Measurements from ENCODE around the gene LRRC31. TPM values are rescaled to one million over a fixed set of nuclear protein-coding genes. Genes with fewer than 3 reads are reported as not detected.

Gene LRRC31
- total RNA-seq, 1 donor from 2014 or later, result not detected

GRCh38 chr3:169879013-169879557, 9.3 kb upstream of the LRRC31 start:
- Mint-ChIP-seq H3K27ac (ENCODE audit: unreplicated experiment) (no peak overlapping the region), H3K4me3 (ENCODE audit: unreplicated experiment) (no peak overlapping the region)
- TF ChIP-seq CTCF (IDR thresholded peaks at IDR 0.05; ENCODE audit: partially characterized antibody, unreplicated experiment), result no peak

GRCh38 chr3:169871129-169871886, 1.6 kb upstream of the LRRC31 start:
- TF ChIP-seq CTCF (IDR thresholded peaks at IDR 0.05; ENCODE audit: partially characterized antibody, unreplicated experiment), result no peak
- no peaks in the 10 kb centered on the region for H3K27me3 Mint-ChIP-seq (ENCODE audit: unreplicated experiment)
- H3K27ac Mint-ChIP-seq (ENCODE audit: unreplicated experiment), result no peak overlapping the region
- H3K36me3 Mint-ChIP-seq (ENCODE audit: unreplicated experiment), result no peaks in the 10 kb centered on the region
- peaks cover 2% of the 10 kb centered on the region for H3K9me3 Mint-ChIP-seq (ENCODE audit: unreplicated experiment)
- H3K4me3 Mint-ChIP-seq (ENCODE audit: unreplicated experiment), result no peak overlapping the region
- H3K4me1 Mint-ChIP-seq (ENCODE audit: low read depth, unreplicated experiment), result peaks cover 10% of the 10 kb centered on the region
- no peak for DNase-seq

More at GRCh38 chr3:169879013-169879557, 9.3 kb upstream of the LRRC31 start:
- Mint-ChIP-seq H3K36me3 (ENCODE audit: unreplicated experiment) (no peaks in the 10 kb centered on the region), H3K9me3 (ENCODE audit: unreplicated experiment) (peaks cover 2% of the 10 kb centered on the region), H3K27me3 (ENCODE audit: unreplicated experiment) (no peaks in the 10 kb centered on the region), H3K4me1 (ENCODE audit: low read depth, unreplicated experiment) (no peaks in the 10 kb centered on the region)
- no peak for DNase-seq

GRCh38 chr3:169868369-169868768, 1.4 kb downstream of the LRRC31 start:
- Mint-ChIP-seq H3K4me3 (ENCODE audit: unreplicated experiment) (no peak overlapping the region), H3K27me3 (ENCODE audit: unreplicated experiment) (no peaks in the 10 kb centered on the region), H3K4me1 (ENCODE audit: low read depth, unreplicated experiment) (peaks cover 10% of the 10 kb centered on the region), H3K36me3 (ENCODE audit: unreplicated experiment) (no peaks in the 10 kb centered on the region), H3K9me3 (ENCODE audit: unreplicated experiment) (no peaks in the 10 kb centered on the region), H3K27ac (ENCODE audit: unreplicated experiment) (no peak overlapping the region)
- DNase-seq, result no peak
- no peak for TF ChIP-seq CTCF (IDR thresholded peaks at IDR 0.05; ENCODE audit: partially characterized antibody, unreplicated experiment)

- DNase-seq, result no peak
- H3K36me3 Mint-ChIP-seq (ENCODE audit: unreplicated experiment), result no peaks in the 10 kb centered on the region
- H3K4me1 Mint-ChIP-seq (ENCODE audit: low read depth, unreplicated experiment), result peaks cover 10% of the 10 kb centered on the region
- H3K27me3 Mint-ChIP-seq (ENCODE audit: unreplicated experiment), result no peaks in the 10 kb centered on the region
- H3K4me3 Mint-ChIP-seq (ENCODE audit: unreplicated experiment), result no peak overlapping the region
- TF ChIP-seq CTCF (IDR thresholded peaks at IDR 0.05; ENCODE audit: partially characterized antibody, unreplicated experiment), result no peak
- no peak overlapping the region for H3K27ac Mint-ChIP-seq (ENCODE audit: unreplicated experiment)
- no peaks in the 10 kb centered on the region for H3K9me3 Mint-ChIP-seq (ENCODE audit: unreplicated experiment)
Observed at GRCh38 chr3:169867584-169868210, 2.0 kb downstream of the LRRC31 start.
